Naive thymus-derived CD4-positive, alpha-beta T cell (primary cell): ENCODE data around the gene GPR158. TPM values are rescaled to one million over a fixed set of nuclear protein-coding genes. Genes with fewer than 3 reads are reported as not detected.
"Not testable (repeated sequence)": the region's sequence is repeated elsewhere in the genome, so short reads cannot be mapped to it uniquely, and the experiment has no call there.

Source experiments
- ATAC-seq: fragments of 150-1000 bp; cut with Tn5 transposase; 2 replicates; pipeline ENCODE4 v1.10.0; 2021; ENCODE audit warnings: mild to moderate bottlenecking, moderate library complexity
- CTCF ChIA-PET: fragments of 350-600 bp; sonication (Branson Sonifier 250); formaldehyde crosslinking; loops from one replicate; lab custom pipeline; 2021; ENCODE audit warnings: antibody characterized with exemption; lab: Charles Lee
- POLR2A ChIA-PET: fragments of 350-600 bp; sonication (Branson Sonifier 250); formaldehyde crosslinking; loops from one replicate; lab custom pipeline; 2021; ENCODE audit warnings: antibody characterized with exemption, inconsistent platforms; lab: Charles Lee
- DNase-seq, 9 donors: peaks; one replicate each; pipeline versions ENCODE4 v3.0.0 to v3.0.0-alpha.2; 2020 to 2022; ENCODE audit warnings: mixed read lengths in 1 of 9
- H3K27ac ChIP-seq: one replicate; pipeline ENCODE4 v1.7.0; 2013; ENCODE audit warnings: mild to moderate bottlenecking, low read depth, low read length, moderate library complexity
- H3K27me3 ChIP-seq, 2 donors: one replicate each; pipeline ENCODE4 v1.7.0; 2013; ENCODE audit warnings: low read length in 2 of 2, mild to moderate bottlenecking in 2 of 2, moderate library complexity in 2 of 2; ENCODE audit not compliant: control insufficient read depth in 2 of 2, insufficient read depth in 2 of 2
- H3K36me3 ChIP-seq, 3 experiments: 1 replicate in 2 of 3; 2 replicates in 1 of 3; pipeline ENCODE4 v1.7.0; 2013; ENCODE audit warnings: low read length in 3 of 3, mild to moderate bottlenecking in 3 of 3, moderate library complexity in 1 of 3; ENCODE audit not compliant: insufficient read depth in 3 of 3, control insufficient read depth in 2 of 3
- H3K4me1 ChIP-seq, 2 donors: one replicate each; pipeline ENCODE4 v1.7.0; 2013; ENCODE audit warnings: low read length in 2 of 2, mild to moderate bottlenecking in 2 of 2, moderate library complexity in 1 of 2; ENCODE audit not compliant: control insufficient read depth in 2 of 2, insufficient read depth in 2 of 2
- H3K4me3 ChIP-seq: 2 replicates; pipeline ENCODE4 v1.7.0; 2013; ENCODE audit warnings: mild to moderate bottlenecking, low read length
- H3K9me3 ChIP-seq, 3 experiments: 1 replicate in 2 of 3; 2 replicates in 1 of 3; pipeline ENCODE4 v1.7.0; 2013; ENCODE audit warnings: low read length in 3 of 3; ENCODE audit not compliant: control insufficient read depth in 2 of 3
- H3K27ac Mint-ChIP-seq, 9 donors: one replicate each; pipeline ENCODE4 v1.8.0; 2020 to 2022; ENCODE audit warnings: mixed read lengths in 9 of 9, mild to moderate bottlenecking in 8 of 9, moderate library complexity in 5 of 9, inconsistent platforms in 2 of 9
- H3K27me3 Mint-ChIP-seq, 5 donors: one replicate each; pipeline ENCODE4 v1.8.0; 2021 to 2022; ENCODE audit warnings: mixed read lengths in 5 of 5, mild to moderate bottlenecking in 1 of 5
- H3K36me3 Mint-ChIP-seq, 5 donors: one replicate each; pipeline ENCODE4 v1.8.0; 2020 to 2022; ENCODE audit warnings: mixed read lengths in 5 of 5, mild to moderate bottlenecking in 3 of 5, inconsistent platforms in 1 of 5
- H3K4me1 Mint-ChIP-seq, 7 donors: one replicate each; pipeline ENCODE4 v1.8.0; 2020 to 2022; ENCODE audit warnings: mixed read lengths in 7 of 7, mild to moderate bottlenecking in 3 of 7, inconsistent platforms in 1 of 7
- H3K4me3 Mint-ChIP-seq, 10 donors: one replicate each; pipeline ENCODE4 v1.8.0; 2020 to 2022; ENCODE audit warnings: mild to moderate bottlenecking in 10 of 10, mixed read lengths in 10 of 10, moderate library complexity in 6 of 10, inconsistent platforms in 2 of 10
- H3K9me3 Mint-ChIP-seq, 11 donors: one replicate each; pipeline ENCODE4 v1.8.0; 2020 to 2022; ENCODE audit warnings: mixed read lengths in 11 of 11, mild to moderate bottlenecking in 4 of 11, inconsistent platforms in 1 of 11, moderate library complexity in 1 of 11
- intact Hi-C, 2 donors: fragments of 100-400 bp; cut with micrococcal nuclease; formaldehyde crosslinking; loops; one replicate each; pipeline ENCODE4 v1.15.1; 2023
- polyA plus RNA-seq, 2 donors: library from polyadenylated mRNA; unstranded; fragments of 300-500 nt; fragmentation: Illumina TruSeq; gene quantifications; one replicate each; pipeline ENCODE4 v1.2.3, GENCODE V29; 2021
- total RNA-seq, 6 experiments: library from RNA in 5 of 6; stranded (reverse) in 5 of 6; gene quantifications; 1 replicate in 5 of 6; 2 replicates in 1 of 6; pipeline ENCODE4 v1.2.3 and lab custom pipeline; 2021 to 2026

The GPR158 gene
- total and polyA plus RNA-seq, 7 experiments from 2014 or later: not detected

DNA sequence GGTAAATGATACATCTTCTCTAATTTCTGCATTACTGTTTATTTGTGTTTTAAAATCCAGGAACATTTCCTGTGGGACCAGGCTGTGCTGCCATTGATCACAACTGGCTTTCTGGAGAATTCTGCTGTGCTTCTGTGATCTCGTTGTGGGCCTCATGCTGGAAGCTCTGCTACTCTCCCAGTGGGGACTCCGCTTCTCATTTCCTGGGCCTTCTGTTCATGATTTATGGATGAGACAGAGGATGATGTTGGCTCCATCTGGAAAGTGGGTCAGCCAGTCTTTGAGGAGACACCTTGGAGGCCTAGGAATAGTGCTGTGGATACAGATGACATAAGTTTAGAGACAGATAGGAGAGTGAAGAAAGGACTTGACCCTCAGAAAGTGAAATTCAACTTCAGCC is 15.2 kb upstream of the GPR158 start:
- no peak for DNase-seq
- intact Hi-C loops: no loop called here
- Mint-ChIP-seq H3K36me3 (no peaks in the 10 kb centered on the region), H3K4me1 (no peaks in the 10 kb centered on the region), H3K27me3 (peaks cover 0 to 18% (median 11%) of the 10 kb centered on the region in 5 donors), H3K9me3 (peaks cover 0 to 8% (median 4%) of the 10 kb centered on the region in 11 donors), H3K27ac (no peak overlapping the region), H3K4me3 (no peak overlapping the region)
- ATAC-seq: no peak
- CTCF ChIA-PET: no interaction called here
- Histone ChIP-seq H3K4me1 (no peaks in the 10 kb centered on the region), H3K9me3 (no peaks in the 10 kb centered on the region), H3K4me3 (no peak overlapping the region), H3K27me3 (no peaks in the 10 kb centered on the region), H3K36me3 (no peaks in the 10 kb centered on the region), H3K27ac (no peak overlapping the region)
- POLR2A ChIA-PET: no interaction called here

DNA sequence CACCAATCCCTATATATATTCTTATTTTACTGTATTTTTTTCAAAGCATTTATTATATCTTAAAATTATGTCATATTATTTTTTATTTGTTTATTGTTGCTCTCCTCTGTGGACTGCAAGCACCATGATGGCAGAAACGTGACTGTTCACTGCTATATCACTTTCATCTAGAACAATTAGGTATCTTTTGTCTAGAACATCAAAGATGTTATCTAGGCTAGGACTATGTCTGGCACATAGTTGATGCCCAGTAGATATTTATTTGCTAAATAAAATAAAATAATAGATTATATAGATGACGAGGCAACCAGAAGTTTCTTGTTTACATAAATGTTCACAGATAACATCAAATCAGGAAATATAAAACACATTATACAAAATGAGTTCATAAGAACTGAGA is 12.4 kb upstream of the GPR158 start:
- intact Hi-C loops: no loop called here

DNA sequence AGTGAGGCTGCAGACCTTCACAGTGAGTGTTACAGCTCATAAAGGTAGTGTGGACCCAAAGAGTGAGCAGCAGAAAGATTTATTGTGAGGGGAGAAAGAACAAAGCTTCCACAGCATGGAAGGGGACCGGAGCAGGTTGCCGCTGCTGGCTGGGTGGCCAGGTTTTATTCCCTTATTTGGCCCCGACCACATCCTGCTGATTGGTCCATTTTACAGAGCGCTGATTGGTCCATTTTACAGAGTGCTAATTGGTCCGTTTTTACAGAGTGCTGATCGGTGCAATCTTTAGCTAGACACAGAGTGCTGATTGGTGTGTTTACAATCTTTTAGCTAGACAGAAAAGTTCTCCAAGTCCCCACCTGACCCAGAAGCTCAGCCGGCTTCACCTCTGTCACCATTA is 11.3 kb upstream of the GPR158 start:
- H3K36me3 ChIP-seq, DNase-seq, H3K4me3 Mint-ChIP-seq, H3K9me3 ChIP-seq, H3K4me3 ChIP-seq, ATAC-seq, H3K4me1 Mint-ChIP-seq, H3K36me3 Mint-ChIP-seq, H3K27ac ChIP-seq, H3K27ac Mint-ChIP-seq, H3K4me1 ChIP-seq, intact Hi-C loops, POLR2A ChIA-PET, CTCF ChIA-PET, H3K27me3 ChIP-seq: not testable (repeated sequence)
- Mint-ChIP-seq H3K9me3 (peaks cover 0 to 12% (median 5%) of the 10 kb centered on the region in 11 donors), H3K27me3 (peaks cover 2 to 33% (median 23%) of the 10 kb centered on the region in 5 donors)

More for the DNA sequence above, 12.4 kb upstream of the GPR158 start:
- no peak overlapping the region for H3K27ac Mint-ChIP-seq
- no peaks in the 10 kb centered on the region for H3K9me3 ChIP-seq
- no peak for ATAC-seq
- no peaks in the 10 kb centered on the region for H3K4me1 ChIP-seq
- DNase-seq: no peak
- peaks cover 2 to 28% (median 27%) of the 10 kb centered on the region in 5 donors for H3K27me3 Mint-ChIP-seq
- peaks cover 2 to 11% (median 5%) of the 10 kb centered on the region in 11 donors for H3K9me3 Mint-ChIP-seq
- H3K27me3 ChIP-seq: no peaks in the 10 kb centered on the region
- ChIA-PET CTCF (no interaction called here), POLR2A (no interaction called here)
- no peak overlapping the region for H3K4me3 Mint-ChIP-seq
- H3K27ac ChIP-seq: no peak overlapping the region
- H3K36me3 ChIP-seq: no peaks in the 10 kb centered on the region
- no peak overlapping the region for H3K4me3 ChIP-seq
- peaks cover 0 to 5% (median 0%) of the 10 kb centered on the region in 5 donors for H3K36me3 Mint-ChIP-seq
- no peaks in the 10 kb centered on the region for H3K4me1 Mint-ChIP-seq

DNA sequence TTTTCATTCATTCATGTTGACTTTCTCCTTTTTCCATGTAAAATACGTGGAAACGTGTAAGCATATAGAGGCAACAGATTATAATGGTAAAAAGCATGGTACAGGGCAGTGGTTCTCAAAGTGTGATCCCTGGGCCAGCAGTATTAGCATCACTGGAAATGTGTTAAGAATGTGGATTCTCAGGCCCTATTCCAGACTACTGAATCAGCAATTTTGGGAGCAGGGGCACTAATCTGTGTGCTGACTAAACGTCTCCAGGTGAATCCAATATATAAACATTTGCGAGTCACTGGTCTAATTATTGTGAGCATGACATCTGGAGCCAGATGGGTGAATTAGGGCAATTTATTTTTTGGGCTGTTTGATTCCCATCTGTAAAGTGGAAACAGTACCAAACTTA is 5.1 kb upstream of the GPR158 start:
- no peaks in the 10 kb centered on the region for H3K4me1 ChIP-seq
- no peak overlapping the region for H3K4me3 ChIP-seq
- Mint-ChIP-seq H3K9me3 (peaks cover 2 to 27% (median 6%) of the 10 kb centered on the region in 11 donors), H3K4me3 (no peak overlapping the region), H3K27ac (no peak overlapping the region), H3K36me3 (peaks cover 0 to 8% (median 5%) of the 10 kb centered on the region in 5 donors), H3K27me3 (peaks cover 23 to 61% (median 45%) of the 10 kb centered on the region in 5 donors), H3K4me1 (peaks cover 0 to 8% (median 0%) of the 10 kb centered on the region in 7 donors)
- ChIA-PET CTCF (no interaction called here), POLR2A (no interaction called here)
- ATAC-seq (no peak), DNase-seq (no peak)
- intact Hi-C loops: no loop called here
- peaks cover 0 to 3% of the 10 kb centered on the region in 2 donors for H3K27me3 ChIP-seq
- H3K9me3 ChIP-seq: no peaks in the 10 kb centered on the region
- no peak overlapping the region for H3K27ac ChIP-seq
- H3K36me3 ChIP-seq: no peaks in the 10 kb centered on the region

DNA sequence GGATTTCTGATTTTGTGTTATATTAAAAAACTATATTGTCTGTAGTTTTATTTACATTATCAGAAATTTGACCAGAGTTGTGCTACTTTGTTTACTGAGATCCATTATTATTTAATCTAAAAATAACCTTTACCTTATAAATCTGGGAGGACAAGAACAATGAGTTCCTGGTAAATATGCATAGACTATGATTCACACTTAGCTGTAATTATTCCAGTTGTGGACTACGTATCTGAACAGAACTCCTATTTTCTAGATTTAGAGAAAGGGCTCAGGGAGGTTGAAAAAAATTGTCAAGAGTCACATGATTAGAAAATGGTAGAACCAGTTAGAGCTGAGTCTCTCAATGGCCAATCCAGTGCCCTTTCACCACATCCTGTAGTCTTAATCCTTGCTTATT is 4.2 kb upstream of the GPR158 start:
- Mint-ChIP-seq H3K27me3 (peaks cover 28 to 55% (median 40%) of the 10 kb centered on the region in 5 donors), H3K4me3 (no peak overlapping the region), H3K4me1 (peaks cover 0 to 11% (median 0%) of the 10 kb centered on the region in 7 donors), H3K36me3 (peaks cover 0 to 8% (median 4%) of the 10 kb centered on the region in 5 donors), H3K27ac (no peak overlapping the region), H3K9me3 (peaks cover 0 to 27% (median 6%) of the 10 kb centered on the region in 11 donors)
- intact Hi-C loops: no loop called here
- ChIA-PET CTCF (no interaction called here), POLR2A (no interaction called here)
- no peaks in the 10 kb centered on the region for H3K9me3 ChIP-seq
- H3K27me3 ChIP-seq: peaks cover 0 to 11% of the 10 kb centered on the region in 2 donors
- ATAC-seq (no peak), DNase-seq (no peak)
- no peak overlapping the region for H3K27ac ChIP-seq
- no peaks in the 10 kb centered on the region for H3K4me1 ChIP-seq
- no peak overlapping the region for H3K4me3 ChIP-seq
- no peaks in the 10 kb centered on the region for H3K36me3 ChIP-seq

DNA sequence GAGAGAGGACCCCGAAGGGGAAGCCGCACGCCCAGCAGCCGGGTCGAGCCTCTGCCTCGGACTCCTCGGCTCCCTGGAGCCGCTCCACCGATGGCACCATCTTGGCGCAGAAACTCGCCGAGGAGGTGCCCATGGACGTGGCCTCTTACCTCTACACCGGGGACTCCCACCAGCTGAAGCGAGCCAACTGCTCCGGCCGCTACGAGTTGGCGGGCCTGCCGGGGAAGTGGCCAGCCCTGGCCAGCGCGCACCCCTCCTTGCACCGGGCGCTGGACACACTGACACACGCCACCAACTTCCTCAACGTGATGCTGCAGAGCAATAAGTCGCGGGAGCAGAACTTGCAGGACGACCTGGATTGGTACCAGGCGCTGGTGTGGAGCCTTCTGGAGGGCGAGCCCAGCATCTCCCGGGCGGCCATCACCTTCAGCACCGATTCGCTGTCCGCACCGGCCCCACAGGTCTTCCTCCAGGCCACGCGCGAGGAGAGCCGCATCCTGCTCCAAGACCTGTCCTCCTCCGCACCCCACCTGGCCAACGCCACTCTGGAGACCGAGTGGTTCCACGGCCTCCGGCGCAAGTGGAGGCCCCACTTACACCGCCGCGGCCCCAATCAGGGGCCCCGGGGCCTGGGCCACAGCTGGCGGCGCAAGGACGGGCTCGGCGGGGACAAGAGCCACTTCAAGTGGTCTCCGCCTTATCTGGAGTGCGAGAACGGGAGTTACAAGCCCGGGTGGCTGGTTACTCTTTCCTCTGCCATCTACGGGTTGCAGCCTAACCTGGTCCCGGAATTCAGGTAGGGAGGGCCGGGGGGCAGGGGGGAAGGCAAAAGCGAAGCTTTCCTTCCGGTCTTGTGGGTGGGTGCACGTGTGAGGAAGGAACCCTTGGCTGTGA is 973 bp downstream of the GPR158 start:
- Mint-ChIP-seq H3K4me3 (peak overlapping the region in 4 of 10 donors; percentile 8 to 66 (median 46)), H3K27me3 (peaks cover 50 to 63% (median 55%) of the 10 kb centered on the region in 5 donors)
- H3K27me3 ChIP-seq: peaks cover 0 to 16% of the 10 kb centered on the region in 2 donors

More for the DNA sequence above, 973 bp downstream of the GPR158 start:
- intact Hi-C loops: no loop called here
- DNase-seq (no peak), ATAC-seq (no peak)
- no peak overlapping the region for H3K27ac ChIP-seq
- H3K4me1 ChIP-seq: no peaks in the 10 kb centered on the region
- H3K36me3 ChIP-seq: no peaks in the 10 kb centered on the region
- Mint-ChIP-seq H3K9me3 (peaks cover 0 to 37% (median 9%) of the 10 kb centered on the region in 11 donors), H3K36me3 (peaks cover 0 to 8% (median 4%) of the 10 kb centered on the region in 5 donors), H3K4me1 (peaks cover 0 to 18% (median 5%) of the 10 kb centered on the region in 7 donors), H3K27ac (no peak overlapping the region)
- ChIA-PET CTCF (no interaction called here), POLR2A (no interaction called here)
- H3K9me3 ChIP-seq: no peaks in the 10 kb centered on the region
- H3K4me3 ChIP-seq: no peak overlapping the region
